Activated CD4-positive, alpha-beta T cell treated with anti-CD3 and anti-CD28 coated beads for 36 hours (primary cell): Measurements from ENCODE around the gene SCYGR4. TPM values are rescaled to one million over a fixed set of nuclear protein-coding genes. Genes with fewer than 3 reads are reported as not detected.
A peak's percentile ranks its signal among the peaks of the same experiment; 100 is the strongest.

Experiments
- ATAC-seq: fragments of 200-7000 bp; cut with Tn5 transposase; one replicate; pipeline ENCODE4 v1.10.0; 2021; ENCODE audit warnings: mild to moderate bottlenecking, moderate library complexity
- CTCF ChIA-PET: fragments of 350-600 bp; sonication (Branson Sonifier 250); formaldehyde crosslinking; loops from one replicate; lab custom pipeline; 2021; ENCODE audit warnings: antibody characterized with exemption; lab: Charles Lee
- POLR2A ChIA-PET: fragments of 350-600 bp; sonication (Branson Sonifier 250); formaldehyde crosslinking; loops from one replicate; lab custom pipeline; 2021; ENCODE audit warnings: antibody characterized with exemption, inconsistent platforms; lab: Charles Lee
- DNase-seq: peaks from one replicate; pipeline ENCODE4 v3.0.0-alpha.2; 2020
- H3K27ac Mint-ChIP-seq: one replicate; pipeline ENCODE4 v1.8.0; 2021; ENCODE audit warnings: mixed read lengths
- H3K27me3 Mint-ChIP-seq: one replicate; pipeline ENCODE4 v1.8.0; 2021; ENCODE audit warnings: mixed read lengths
- H3K36me3 Mint-ChIP-seq: one replicate; pipeline ENCODE4 v1.8.0; 2021; ENCODE audit warnings: low read depth, mixed read lengths
- H3K4me1 Mint-ChIP-seq: one replicate; pipeline ENCODE4 v1.8.0; 2021; ENCODE audit warnings: mixed read lengths
- H3K4me3 Mint-ChIP-seq: one replicate; pipeline ENCODE4 v1.8.0; 2021; ENCODE audit warnings: mild to moderate bottlenecking, moderate library complexity, mixed read lengths
- H3K9me3 Mint-ChIP-seq: one replicate; pipeline ENCODE4 v1.8.0; 2021; ENCODE audit warnings: low read depth, mixed read lengths
- intact Hi-C, 2 experiments: fragments of 100-400 bp; cut with DNase I in 1 of 2; cut with micrococcal nuclease in 1 of 2; formaldehyde crosslinking; loops; one replicate each; pipeline versions ENCODE4 v1.14.2 to v1.15.1; 2022 to 2024; cut with DNase I, micrococcal nuclease
- total RNA-seq, 2 experiments: library from RNA; stranded (reverse); gene quantifications; one replicate each; pipeline ENCODE4 v1.2.3, GENCODE V29; 2021

Gene SCYGR4
- total RNA-seq, 2 experiments from 2014 or later, result not detected

DNA sequence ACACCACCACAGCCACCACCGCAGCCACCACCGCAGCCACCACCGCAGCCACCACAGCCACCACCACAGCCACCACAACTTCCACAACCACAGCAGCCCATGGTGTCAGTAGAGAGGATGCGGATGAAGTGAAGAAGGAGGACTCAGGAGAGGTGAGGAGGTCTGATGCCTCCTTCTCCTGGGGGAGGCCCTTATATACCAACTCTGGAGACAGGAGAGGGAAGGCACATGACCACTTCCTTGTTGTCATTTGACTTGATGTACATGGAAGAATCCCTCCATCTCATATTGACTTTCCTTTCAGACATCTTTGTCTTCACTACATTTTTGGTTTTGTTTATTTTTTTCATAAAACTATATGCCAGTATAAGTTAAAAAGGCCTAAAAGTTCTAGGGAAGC, 2.6 kb upstream of the SCYGR4 start, which contains the start of gene SCYGR3:
TSS of gene SCYGR3 (minus strand) at position 101 of the 400 bp plus-strand sequence. CDS start at position 101, 0 bp downstream.
- POLR2A ChIA-PET, result no interaction called here
- H3K27me3 Mint-ChIP-seq, result peaks cover 16% of the 10 kb centered on the region
- ATAC-seq (no peak), DNase-seq (no peak)
- H3K36me3 Mint-ChIP-seq, result peaks cover 2% of the 10 kb centered on the region
- no peak within 1 kb of the TSS for H3K27ac Mint-ChIP-seq
- intact Hi-C loops, result no loop called here
- H3K4me1 Mint-ChIP-seq, result no peaks in the 10 kb centered on the region
- no peak within 1 kb of the TSS for H3K4me3 Mint-ChIP-seq
- no peaks in the 10 kb centered on the region for H3K9me3 Mint-ChIP-seq
- CTCF ChIA-PET, result interaction anchor here (1.2 kb wide), 1 partner anchor 43 kb away, joined by 3 read pairs; no protein-coding TSS in a partner anchor

DNA sequence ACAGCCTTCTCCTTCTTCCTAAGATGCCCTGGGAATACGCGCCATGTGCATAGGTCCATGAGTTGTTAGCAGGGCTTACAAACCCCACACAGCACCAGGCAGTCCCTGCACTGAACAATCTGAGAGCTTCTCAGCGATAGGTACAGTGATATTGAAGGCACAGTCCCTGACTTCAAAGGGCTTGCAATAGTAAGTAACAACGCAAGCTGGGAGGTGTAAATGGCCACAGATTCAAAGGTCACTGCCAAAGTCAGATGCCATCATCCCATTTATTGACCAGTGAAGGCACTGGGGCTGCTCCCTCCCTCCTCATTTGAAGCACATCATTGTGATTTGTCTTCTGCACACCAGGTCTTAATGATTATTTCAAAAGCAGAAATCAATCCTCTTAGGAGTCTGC, 2.1 kb upstream of the SCYGR4 start:
- no peak overlapping the region for H3K27ac Mint-ChIP-seq
- no peak for ATAC-seq
- intact Hi-C loops, result no loop called here

DNA sequence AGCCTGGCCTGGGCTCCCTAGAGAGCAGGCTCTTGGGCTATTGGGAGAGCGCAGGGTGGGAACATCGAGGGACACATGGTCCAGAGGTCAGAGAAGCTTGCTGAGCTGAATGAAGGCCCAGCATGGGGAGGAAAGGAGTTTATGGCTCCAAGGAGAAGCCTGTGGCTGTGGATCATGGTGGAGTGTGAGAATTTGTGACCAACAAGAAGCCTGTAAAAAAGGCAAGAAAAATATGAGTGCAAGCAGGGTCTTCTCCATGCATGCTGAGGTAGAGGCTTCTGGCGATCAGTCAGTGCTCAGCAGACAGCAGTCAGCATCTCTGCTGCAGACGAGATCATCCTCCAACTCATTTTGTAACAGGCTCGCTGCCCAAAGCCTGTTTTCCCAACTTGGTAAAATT, 1.4 kb upstream of the SCYGR4 start:
- Mint-ChIP-seq H3K36me3 (no peaks in the 10 kb centered on the region), H3K27ac (no peak overlapping the region), H3K27me3 (peaks cover 14% of the 10 kb centered on the region), H3K4me1 (no peaks in the 10 kb centered on the region), H3K9me3 (no peaks in the 10 kb centered on the region), H3K4me3 (no peak overlapping the region)
- CTCF ChIA-PET, result interaction anchor here (1.2 kb wide), 1 partner anchor 42 kb away, joined by 3 read pairs; no protein-coding TSS in a partner anchor
- DNase-seq (no peak), ATAC-seq (no peak)
- POLR2A ChIA-PET, result no interaction called here
- intact Hi-C loops, result no loop called here

More for the DNA sequence above, 2.1 kb upstream of the SCYGR4 start:
- no peak for DNase-seq
- Mint-ChIP-seq H3K4me3 (no peak overlapping the region), H3K4me1 (no peaks in the 10 kb centered on the region), H3K9me3 (no peaks in the 10 kb centered on the region), H3K36me3 (peaks cover under 1% of the 10 kb centered on the region), H3K27me3 (peaks cover 15% of the 10 kb centered on the region)
- ChIA-PET CTCF (interaction anchor here (1.2 kb wide), 1 partner anchor 43 kb away, joined by 3 read pairs; no protein-coding TSS in a partner anchor), POLR2A (no interaction called here)

DNA sequence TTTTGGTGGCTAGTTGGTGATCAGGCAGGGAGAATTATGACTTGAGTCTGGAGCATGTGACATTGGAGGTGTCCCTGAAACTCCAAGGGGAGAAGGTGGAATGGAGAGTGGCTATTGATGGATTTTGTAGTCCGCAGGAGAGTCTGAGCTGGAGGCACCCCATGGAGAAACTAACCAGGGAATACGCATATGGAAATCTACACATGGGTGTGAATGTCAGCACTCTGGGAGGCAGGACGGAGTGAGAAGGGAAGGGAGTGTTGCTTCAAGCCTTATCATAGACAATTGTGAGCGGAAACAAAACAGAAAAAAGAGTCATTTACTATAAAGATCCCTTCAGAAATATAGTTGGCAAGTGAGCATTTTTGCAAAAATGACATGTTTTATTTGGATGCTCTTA, 667 bp upstream of the SCYGR4 start:
- no peak overlapping the region for H3K4me3 Mint-ChIP-seq
- intact Hi-C loops, result no loop called here

DNA sequence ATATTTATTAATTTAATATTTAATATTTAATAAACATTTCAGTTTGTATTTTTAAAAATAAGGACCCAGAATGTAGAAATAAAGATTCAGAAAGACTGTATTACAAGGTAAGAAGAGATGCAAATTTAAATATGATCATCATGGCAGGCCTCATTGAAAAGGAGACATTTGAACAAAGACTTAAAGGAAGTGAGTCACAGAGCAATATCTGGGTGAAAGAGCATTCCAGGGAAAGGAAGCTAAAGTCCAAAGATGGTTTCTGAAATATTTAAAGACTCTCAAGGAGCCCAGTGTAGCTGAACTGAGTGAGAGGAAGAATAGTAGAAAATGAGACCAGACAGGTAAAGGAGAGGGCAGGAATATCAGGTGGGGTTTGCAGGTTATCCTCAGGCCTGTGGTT, 5.9 kb downstream of the SCYGR4 start:
- Mint-ChIP-seq H3K36me3 (no peaks in the 10 kb centered on the region), H3K4me1 (peaks cover 2% of the 10 kb centered on the region), H3K27me3 (peaks cover 5% of the 10 kb centered on the region), H3K27ac (no peak overlapping the region), H3K9me3 (no peaks in the 10 kb centered on the region), H3K4me3 (no peak overlapping the region)
- POLR2A ChIA-PET, result no interaction called here
- ATAC-seq (no peak), DNase-seq (no peak)
- CTCF ChIA-PET, result interaction anchor here (0.6 to 0.9 kb wide), 2 partner anchors 32 to 385 kb away, joined by 3 to 4 read pairs; no protein-coding TSS in a partner anchor
- intact Hi-C loops, result no loop called here

More for the DNA sequence above, 667 bp upstream of the SCYGR4 start:
- no peaks in the 10 kb centered on the region for H3K4me1 Mint-ChIP-seq
- peaks cover 14% of the 10 kb centered on the region for H3K27me3 Mint-ChIP-seq
- ATAC-seq, result no peak
- DNase-seq, result no peak
- ChIA-PET POLR2A (no interaction called here), CTCF (no interaction called here)
- H3K36me3 Mint-ChIP-seq, result no peaks in the 10 kb centered on the region
- no peak overlapping the region for H3K27ac Mint-ChIP-seq
- H3K9me3 Mint-ChIP-seq, result no peaks in the 10 kb centered on the region

DNA sequence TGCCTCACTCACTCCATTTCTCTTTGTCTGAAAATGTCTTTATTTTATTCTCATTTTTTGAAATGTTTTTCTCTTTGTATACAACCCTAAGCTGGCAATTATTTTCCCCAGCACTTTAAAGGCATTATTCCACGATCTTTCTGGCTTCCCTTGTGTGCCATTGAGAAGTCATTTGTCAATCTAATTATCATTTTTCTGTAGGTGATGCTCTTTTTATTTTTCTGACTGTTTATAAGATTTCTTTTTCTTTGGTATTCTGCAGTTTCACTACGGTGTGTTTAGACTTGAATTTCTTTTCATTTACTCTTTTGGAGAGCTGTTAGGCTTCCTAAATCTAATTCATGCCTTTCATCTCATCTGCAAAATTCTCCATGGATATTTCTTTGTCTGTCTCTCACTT, 8.1 kb downstream of the SCYGR4 start:
- H3K4me3 Mint-ChIP-seq, result no peak overlapping the region
- H3K36me3 Mint-ChIP-seq, result no peaks in the 10 kb centered on the region
- no peaks in the 10 kb centered on the region for H3K9me3 Mint-ChIP-seq
- H3K27ac Mint-ChIP-seq, result no peak overlapping the region
- DNase-seq (no peak), ATAC-seq (no peak)
- ChIA-PET POLR2A (no interaction called here), CTCF (no interaction called here)
- intact Hi-C loops, result no loop called here
- peaks cover 10% of the 10 kb centered on the region for H3K27me3 Mint-ChIP-seq
- H3K4me1 Mint-ChIP-seq, result peaks cover 2% of the 10 kb centered on the region

DNA sequence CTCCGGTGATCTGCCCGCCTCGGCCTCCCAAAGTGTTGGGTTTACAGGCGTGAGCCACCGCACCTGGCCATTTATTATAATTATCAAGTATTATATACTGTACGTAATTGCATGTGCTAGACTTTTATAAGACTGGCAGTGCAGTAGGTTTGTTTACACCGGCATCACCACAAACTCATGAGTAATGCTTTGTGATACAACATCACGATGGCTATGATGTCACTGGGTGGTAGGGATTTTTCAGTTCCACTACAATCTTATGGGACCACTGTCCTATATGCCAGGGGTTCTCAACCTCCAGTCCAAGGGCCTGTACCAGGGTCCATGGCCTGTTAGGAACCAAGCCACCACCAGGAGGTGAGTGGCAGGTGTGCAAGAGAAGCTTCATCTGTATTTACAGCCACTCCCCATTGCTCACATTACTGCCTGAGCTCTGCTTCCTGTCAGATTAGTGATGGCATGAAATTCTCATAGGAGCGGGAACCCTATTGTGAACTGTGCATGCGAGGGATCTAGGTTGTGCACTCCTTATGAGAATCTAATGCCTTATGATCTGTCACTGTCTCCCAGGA, 9.4 kb downstream of the SCYGR4 start:
- ChIA-PET POLR2A (no interaction called here), CTCF (no interaction called here)
- no peak overlapping the region for H3K27ac Mint-ChIP-seq
- H3K4me1 Mint-ChIP-seq, result peaks cover 2% of the 10 kb centered on the region
- no peaks in the 10 kb centered on the region for H3K36me3 Mint-ChIP-seq
- ATAC-seq (no peak), DNase-seq (no peak)
- no peak overlapping the region for H3K4me3 Mint-ChIP-seq
- peaks cover 18% of the 10 kb centered on the region for H3K27me3 Mint-ChIP-seq
- intact Hi-C loops, result loop anchor here in 1 of 2 experiments (2.0 kb wide), 1 partner anchor 28 kb away; no protein-coding TSS in a partner anchor
- no peaks in the 10 kb centered on the region for H3K9me3 Mint-ChIP-seq

DNA sequence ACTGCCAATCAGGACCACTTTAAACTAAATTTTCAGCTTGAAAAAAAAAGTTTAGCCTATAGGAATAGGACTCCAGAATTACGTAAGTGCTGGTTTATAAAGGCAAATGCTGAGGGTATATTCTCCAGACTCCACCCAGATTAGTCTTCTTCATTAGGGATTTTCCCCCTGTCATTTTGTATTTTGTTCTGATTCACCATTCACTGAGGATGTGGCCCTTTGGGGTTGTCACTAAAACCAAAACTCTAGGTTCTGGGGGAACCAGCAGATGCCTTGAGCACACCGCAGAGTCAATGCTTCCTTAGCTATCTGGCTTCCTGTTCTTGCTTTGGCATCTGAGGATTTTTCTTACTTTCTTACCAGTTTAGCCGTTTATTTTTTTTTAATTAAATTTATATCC, 10.5 kb downstream of the SCYGR4 start:
- ATAC-seq (peak; percentile 96), DNase-seq (peak; percentile 36)
- CTCF ChIA-PET, result no interaction called here
- peaks cover 2% of the 10 kb centered on the region for H3K4me1 Mint-ChIP-seq
- no peaks in the 10 kb centered on the region for H3K9me3 Mint-ChIP-seq
- H3K4me3 Mint-ChIP-seq, result no peak overlapping the region
- H3K36me3 Mint-ChIP-seq, result no peaks in the 10 kb centered on the region
- POLR2A ChIA-PET, result no interaction called here
- H3K27ac Mint-ChIP-seq, result no peak overlapping the region
- intact Hi-C loops, result loop anchor here in 1 of 2 experiments (2.0 kb wide), 1 partner anchor 27 kb away; no protein-coding TSS in a partner anchor
- peaks cover 18% of the 10 kb centered on the region for H3K27me3 Mint-ChIP-seq

DNA sequence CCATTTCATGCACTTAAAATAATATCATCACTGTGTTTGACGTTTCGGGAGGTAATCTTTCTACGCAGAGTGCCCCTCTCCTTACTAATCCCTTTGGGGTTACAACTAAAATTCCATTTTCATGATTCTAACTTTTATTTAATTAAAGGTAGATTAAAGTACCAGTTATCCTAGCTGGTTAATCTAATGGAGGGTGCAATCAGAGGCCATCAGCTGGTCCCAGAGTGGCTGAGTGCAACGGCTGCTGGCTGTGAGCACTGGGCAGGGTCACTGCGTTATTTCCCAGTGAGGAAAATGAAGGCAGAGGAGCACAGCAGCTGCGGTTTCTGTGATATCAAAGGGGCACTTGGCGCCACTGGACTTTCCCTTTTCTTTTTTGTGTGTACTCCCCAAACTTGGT, 12.1 kb downstream of the SCYGR4 start:
- ChIA-PET POLR2A (no interaction called here), CTCF (no interaction called here)
- intact Hi-C loops, result no loop called here

DNA sequence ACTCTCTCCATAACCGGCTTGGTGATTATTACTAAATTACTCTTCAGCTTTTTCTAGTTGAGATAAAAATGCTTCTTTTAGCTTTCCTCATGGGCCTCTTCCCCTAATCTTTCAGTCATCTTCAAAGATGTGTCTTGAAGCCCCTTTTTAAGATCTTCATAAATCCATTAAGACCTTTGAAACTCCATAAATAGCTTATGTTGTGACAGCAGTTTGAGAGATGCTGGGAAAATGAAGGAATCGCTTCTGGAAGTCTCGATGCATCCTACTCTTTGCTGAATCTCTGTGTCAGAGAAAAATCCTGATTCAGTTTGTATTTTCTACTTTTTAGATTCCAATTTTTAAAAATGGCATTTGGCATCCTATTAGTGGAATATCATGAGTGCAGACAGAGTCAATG, 13.0 kb downstream of the SCYGR4 start:
- ATAC-seq, result no peak
- intact Hi-C loops, result no loop called here
- H3K36me3 Mint-ChIP-seq, result no peaks in the 10 kb centered on the region

More for the DNA sequence above, 12.1 kb downstream of the SCYGR4 start:
- H3K4me1 Mint-ChIP-seq, result peaks cover 2% of the 10 kb centered on the region
- no peak overlapping the region for H3K27ac Mint-ChIP-seq
- DNase-seq (no peak), ATAC-seq (no peak)
- no peaks in the 10 kb centered on the region for H3K36me3 Mint-ChIP-seq
- no peak overlapping the region for H3K4me3 Mint-ChIP-seq
- no peaks in the 10 kb centered on the region for H3K9me3 Mint-ChIP-seq
- peaks cover 18% of the 10 kb centered on the region for H3K27me3 Mint-ChIP-seq

DNA sequence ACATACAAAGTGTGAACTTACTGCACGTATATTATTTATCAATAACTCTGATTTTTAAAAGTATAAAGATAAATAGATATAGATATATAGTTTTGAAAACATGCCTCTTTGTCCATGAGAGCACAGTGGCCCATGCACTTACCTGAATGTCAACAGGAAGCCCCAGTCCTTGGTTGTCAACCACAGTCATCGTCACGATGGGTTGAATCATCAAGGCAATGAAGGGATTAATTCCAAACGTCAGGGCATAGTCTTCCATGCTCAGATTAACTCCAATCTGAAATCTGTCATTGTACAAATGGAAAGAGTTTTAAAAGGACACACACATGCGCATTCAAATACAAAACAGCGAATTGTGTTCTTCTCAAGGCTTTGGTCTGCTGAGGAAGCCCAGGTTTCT, 15.5 kb downstream of the SCYGR4 start:
- DNase-seq, result no peak
- no peaks in the 10 kb centered on the region for H3K36me3 Mint-ChIP-seq
- no peak overlapping the region for H3K4me3 Mint-ChIP-seq
- peaks cover 17% of the 10 kb centered on the region for H3K27me3 Mint-ChIP-seq
- CTCF ChIA-PET, result no interaction called here
- intact Hi-C loops, result no loop called here
- ATAC-seq, result no peak
- H3K4me1 Mint-ChIP-seq, result peaks cover under 1% of the 10 kb centered on the region
- POLR2A ChIA-PET, result no interaction called here
- H3K27ac Mint-ChIP-seq, result no peak overlapping the region
- no peaks in the 10 kb centered on the region for H3K9me3 Mint-ChIP-seq

More for the DNA sequence above, 13.0 kb downstream of the SCYGR4 start:
- Mint-ChIP-seq H3K27me3 (peaks cover 20% of the 10 kb centered on the region), H3K9me3 (no peaks in the 10 kb centered on the region), H3K4me3 (no peak overlapping the region), H3K27ac (no peak overlapping the region), H3K4me1 (peaks cover 2% of the 10 kb centered on the region)
- CTCF ChIA-PET, result interaction anchor here (0.8 to 1.6 kb wide), 3 partner anchors 14 to 392 kb away, joined by 3 to 6 read pairs (median 4); no protein-coding TSS in a partner anchor
- POLR2A ChIA-PET, result no interaction called here
- no peak for DNase-seq

DNA sequence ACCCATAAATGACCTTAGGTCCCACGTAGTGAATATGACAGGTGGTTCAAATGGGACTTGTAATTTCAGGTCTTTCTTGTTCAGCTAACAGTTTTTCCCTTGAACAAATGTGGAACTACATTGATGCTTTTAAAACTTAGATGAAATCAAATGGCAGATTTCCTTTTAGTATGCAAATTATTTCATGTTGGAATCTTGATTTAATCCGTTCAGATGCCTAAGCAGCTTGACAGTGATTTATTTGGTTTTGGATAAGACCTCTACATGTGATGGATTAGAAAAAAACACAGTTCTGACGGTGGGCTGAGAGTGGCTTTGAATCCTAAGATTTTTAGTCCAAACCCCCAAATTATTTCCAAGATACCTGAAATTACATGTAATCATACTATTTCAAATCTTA, 16.9 kb downstream of the SCYGR4 start:
- Mint-ChIP-seq H3K27me3 (peaks cover 15% of the 10 kb centered on the region), H3K9me3 (no peaks in the 10 kb centered on the region), H3K4me1 (no peaks in the 10 kb centered on the region), H3K27ac (no peak overlapping the region), H3K4me3 (no peak overlapping the region), H3K36me3 (no peaks in the 10 kb centered on the region)
- ATAC-seq (no peak), DNase-seq (no peak)
- intact Hi-C loops, result no loop called here
- CTCF ChIA-PET, result interaction anchor here (0.6 to 0.9 kb wide), 2 partner anchors 10 to 19 kb away, joined by 3 read pairs; no protein-coding TSS in a partner anchor
- POLR2A ChIA-PET, result no interaction called here
